Endothelial cell of umbilical vein (primary cell): ENCODE measurements around the gene EIF5B.

Experiments used
- CTCF ChIP-seq, 2 donors: IDR thresholded peaks; 1 replicate in 1 of 2; 2 replicates in 1 of 2; pipeline ENCODE4 v1.5.1; 2011; ENCODE audit warnings: low read length in 2 of 2, mild to moderate bottlenecking in 2 of 2, moderate library complexity in 2 of 2, control low read depth in 1 of 2, inconsistent platforms in 1 of 2, low read depth in 1 of 2; ENCODE audit not compliant: insufficient read depth in 1 of 2; ENCODE audit errors: extremely low read depth in 1 of 2
- FOS ChIP-seq: IDR thresholded peaks from 2 replicates; pipeline ENCODE4 v1.6.1; 2011; ENCODE audit warnings: mild to moderate bottlenecking, low read length, moderate library complexity, borderline replicate concordance; ENCODE audit not compliant: insufficient read depth
- MAX ChIP-seq: IDR thresholded peaks from 2 replicates; pipeline ENCODE4 v1.6.1; 2011; ENCODE audit not compliant: insufficient read depth, insufficient read length
- MYC ChIP-seq: IDR thresholded peaks from one replicate; pipeline ENCODE4 v1.6.1; 2011; ENCODE audit warnings: mild to moderate bottlenecking, low read depth, low read length
- POLR2A ChIP-seq: IDR thresholded peaks from 2 replicates; pipeline ENCODE4 v1.6.1; 2012; ENCODE audit warnings: low read depth, mild to moderate bottlenecking, control low read depth, low read length
- POLR2AphosphoS5 ChIP-seq: IDR thresholded peaks from 2 replicates; pipeline ENCODE4 v1.6.1; 2012; ENCODE audit warnings: low read depth, mild to moderate bottlenecking, control low read depth, low read length, moderate library complexity; ENCODE audit not compliant: insufficient read depth

GRCh38 chr2:99410276-99410675 is 73.1 kb downstream of the EIF5B start:
- TF ChIP-seq CTCF (IDR thresholded peaks at IDR 0.05; ENCODE audit: extremely low read depth in 1 of 2, insufficient read depth in 1 of 2, low read depth in 1 of 2, low read length in 2 of 2) (no peak), MAX (no peak), POLR2AphosphoS5 (no peak), POLR2A (no peak), FOS (no peak), MYC (no peak)
